Keratinocyte (primary cell): ENCODE results near the gene ARPC1B. TPM values are rescaled to one million over a fixed set of nuclear protein-coding genes. Genes with fewer than 3 reads are reported as not detected.
"Not testable (repeated sequence)": the region's sequence is repeated elsewhere in the genome, so short reads cannot be mapped to it uniquely, and the experiment has no call there.

Experiments used
- DNase-seq: peaks from one replicate; pipeline ENCODE4 v3.0.0-alpha.2; 2011; ENCODE audit warnings: low read depth, missing footprints, low spot score
- FAIRE-seq: peaks from 2 replicates; lab custom pipeline; 2011; peaks lifted over from hg19 to GRCh38; lab: Jason Lieb, UNC
- H2AFZ ChIP-seq: 2 replicates; pipeline ENCODE4 v1.6.0; 2012; ENCODE audit warnings: low read length, control low read depth, inconsistent platforms; ENCODE audit not compliant: control insufficient read depth
- H3K27ac ChIP-seq: 2 replicates; pipeline ENCODE4 v1.5.1; 2011; ENCODE audit warnings: low read length; ENCODE audit not compliant: control insufficient read depth, insufficient read depth
- H3K27me3 ChIP-seq: 3 replicates; pipeline ENCODE4 v1.6.0; 2011; ENCODE audit warnings: low read length; ENCODE audit not compliant: control insufficient read depth, insufficient read depth; ENCODE audit errors: extremely low read depth
- H3K36me3 ChIP-seq, 2 experiments: 2 replicates in 1 of 2; 3 replicates in 1 of 2; pipeline ENCODE4 v1.5.1; 2011; ENCODE audit warnings: low read length in 2 of 2, mild to moderate bottlenecking in 1 of 2; ENCODE audit not compliant: control insufficient read depth in 2 of 2, insufficient read depth in 2 of 2; ENCODE audit errors: extremely low read depth in 1 of 2
- H3K4me1 ChIP-seq: 3 replicates; pipeline ENCODE4 v1.5.1; 2011; ENCODE audit warnings: low read length; ENCODE audit not compliant: control insufficient read depth, insufficient read depth; ENCODE audit errors: extremely low read depth
- H3K4me2 ChIP-seq: 3 replicates; pipeline ENCODE4 v1.6.0; 2011; ENCODE audit warnings: low read depth, low read length; ENCODE audit not compliant: control insufficient read depth, insufficient read depth; ENCODE audit errors: extremely low read depth
- H3K4me3 ChIP-seq, 3 experiments: fragments of 200-600 bp in 1 of 3; sonication (generic) in 1 of 3; 2 replicates in 2 of 3; 3 replicates in 1 of 3; pipeline ENCODE4 v1.5.1; 2011 to 2016; ENCODE audit warnings: low read length in 3 of 3, mild to moderate bottlenecking in 3 of 3, control low read depth in 2 of 3, inconsistent platforms in 1 of 3, low read depth in 1 of 3, mixed read lengths in 1 of 3, mixed run types in 1 of 3, moderate library complexity in 1 of 3; ENCODE audit not compliant: control insufficient read depth in 2 of 3, insufficient read depth in 2 of 3; ENCODE audit errors: extremely low read depth in 1 of 3
- H3K79me2 ChIP-seq: 2 replicates; pipeline ENCODE4 v1.6.0; 2012; ENCODE audit warnings: low read length; ENCODE audit not compliant: control insufficient read depth, insufficient read depth
- H3K9ac ChIP-seq: 3 replicates; pipeline ENCODE4 v1.6.0; 2011; ENCODE audit warnings: low read length; ENCODE audit not compliant: control insufficient read depth, insufficient read depth; ENCODE audit errors: extremely low read depth
- H3K9me1 ChIP-seq: 3 replicates; pipeline ENCODE4 v1.6.0; 2011; ENCODE audit warnings: low read length; ENCODE audit not compliant: control insufficient read depth, insufficient read depth; ENCODE audit errors: extremely low read depth
- H3K9me3 ChIP-seq: 2 replicates; pipeline ENCODE4 v1.5.1; 2012; ENCODE audit warnings: low read depth, low read length; ENCODE audit not compliant: control insufficient read depth
- H4K20me1 ChIP-seq: 3 replicates; pipeline ENCODE4 v1.6.0; 2011; ENCODE audit warnings: low read length; ENCODE audit not compliant: control insufficient read depth, insufficient read depth; ENCODE audit errors: extremely low read depth
- CTCF ChIP-seq, 3 experiments: IDR thresholded peaks in 1 of 3; conservative IDR thresholded peaks in 1 of 3; optimal IDR thresholded peaks in 1 of 3; 2 replicates in 2 of 3; 3 replicates in 1 of 3; pipeline versions ENCODE3 to v1.5.1; 2011; ENCODE audit warnings: low read length in 3 of 3, mild to moderate bottlenecking in 3 of 3, moderate library complexity in 2 of 3, control low read depth in 1 of 3, inconsistent platforms in 1 of 3; ENCODE audit not compliant: insufficient read depth in 2 of 3; ENCODE audit errors: extremely low read depth in 1 of 3
- EZH2 ChIP-seq: IDR thresholded peaks from one replicate; pipeline ENCODE4 v1.6.1; 2012; ENCODE audit warnings: inconsistent platforms, mild to moderate bottlenecking, low read length, moderate library complexity
- dilution Hi-C: fragments of 300-500 bp; cut with MboI; formaldehyde crosslinking; loops from one replicate; pipeline ENCODE4 v1.7.0; 2020; ENCODE audit warnings: low sequenced_read_pairs; ENCODE audit not compliant: extremely low pct_ligation_motif_present
- polyA plus RNA-seq, 5 experiments: library from polyadenylated mRNA; depleted of rRNA in 3 of 5; stranded (reverse) in 3 of 5; stranded (forward) in 1 of 5; unstranded in 1 of 5; fragments of >200 nt; gene quantifications; 1 replicate in 1 of 5; 2 replicates in 3 of 5; 3 replicates in 1 of 5; pipeline versions ENCODE4 v1.2.1 to v1.2.3, GENCODE V29; 2011 to 2012; ENCODE audit warnings: missing spikeins in 2 of 5, low read depth in 1 of 5, low replicate concordance in 1 of 5

The ARPC1B gene
- polyA plus RNA-seq, 1 donor (not counting 4 experiments of a cell fraction or from before 2014, with no cell fraction given) = 383 TPM

DNA sequence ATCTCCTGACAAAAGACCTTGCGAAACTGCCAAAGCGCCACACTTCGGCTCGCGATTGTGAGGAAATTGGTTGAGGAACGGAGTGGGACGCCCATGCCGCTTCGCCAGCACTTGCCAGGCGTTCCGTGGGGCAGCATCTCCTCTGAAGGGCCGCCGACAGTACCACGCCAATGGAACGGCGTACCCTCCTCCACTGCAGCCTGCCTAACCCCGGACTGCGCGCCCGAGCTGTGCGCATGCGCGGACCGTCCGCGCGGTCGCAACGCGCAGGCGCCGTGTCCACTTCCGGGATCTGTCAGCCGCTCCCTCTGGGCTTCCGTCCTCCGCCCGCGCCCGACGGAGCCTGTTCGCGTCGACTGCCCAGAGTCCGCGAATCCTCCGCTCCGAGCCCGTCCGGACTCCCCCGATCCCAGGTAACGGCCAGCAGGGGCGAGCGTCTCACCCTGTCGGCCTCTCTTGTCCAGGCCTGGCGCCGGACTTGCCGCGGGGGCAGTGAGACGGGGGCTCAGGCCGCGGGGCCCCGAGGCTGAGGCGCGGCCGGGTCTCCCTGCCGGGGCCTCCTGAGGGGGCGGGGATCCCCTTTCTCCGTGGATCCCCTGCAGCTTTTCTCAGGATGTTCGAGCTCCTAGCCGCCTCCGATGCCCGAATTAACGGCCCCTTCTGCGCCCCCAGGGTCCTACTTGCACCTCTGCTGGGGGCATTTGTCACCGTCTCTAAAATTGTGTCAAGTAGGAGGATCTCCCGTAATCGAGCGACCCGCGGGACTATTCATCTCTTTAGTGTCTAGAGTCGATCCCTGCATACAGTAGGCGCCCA, 48.7 kb upstream of the ARPC1B start, which contains the start of gene ARPC1A:
ARPC1A (plus strand) TSS at position 307 of the 816 bp plus-strand sequence. CDS start 7,456 bp downstream, outside the sequence.
- Histone ChIP-seq H3K9me1 (no peaks in the 10 kb centered on the region), H3K9me3 (no peaks in the 10 kb centered on the region), H3K79me2 (peaks cover 50% of the 10 kb centered on the region), H3K4me1 (peaks cover 38% of the 10 kb centered on the region), H3K9ac (peak within 1 kb of the TSS; percentile 87), H3K4me3 (peak within 1 kb of the TSS; percentile 81 to 98 (median 92)), H2AFZ (peak within 1 kb of the TSS; percentile 87), H4K20me1 (no peaks in the 10 kb centered on the region), H3K4me2 (peak within 1 kb of the TSS; percentile 83), H3K27ac (peak within 1 kb of the TSS; percentile 82), H3K27me3 (no peaks in the 10 kb centered on the region), H3K36me3 (peaks cover 0 to 2% of the 10 kb centered on the region in 2 experiments)
- TF ChIP-seq EZH2 = no peak
- peak in 1 of 3 experiments; percentile 23 for TF ChIP-seq CTCF (optimal IDR thresholded peaks at IDR 0.05 in 1 of 3, IDR thresholded peaks at IDR 0.05 in 1 of 3, conservative IDR thresholded peaks at IDR 0.05 in 1 of 3; ENCODE audit: extremely low read depth in 1 of 3, insufficient read depth in 2 of 3, low read length in 3 of 3)
- dilution Hi-C loops = no loop called here
- DNase-seq (peak; percentile 70), FAIRE-seq (no peak)

- Histone ChIP-seq H3K9me3 (no peaks in the 10 kb centered on the region), H3K27me3 (no peaks in the 10 kb centered on the region), H3K9me1 (no peaks in the 10 kb centered on the region), H2AFZ (no peak overlapping the region), H3K9ac (peak overlapping the region; percentile 87), H3K27ac (peak overlapping the region; percentile 82), H4K20me1 (no peaks in the 10 kb centered on the region), H3K4me2 (peak overlapping the region; percentile 83), H3K36me3 (peaks cover 0 to 2% of the 10 kb centered on the region in 2 experiments), H3K4me1 (peaks cover 44% of the 10 kb centered on the region), H3K4me3 (peak overlapping the region; percentile 81 to 98 (median 92)), H3K79me2 (peaks cover 55% of the 10 kb centered on the region)
- TF ChIP-seq EZH2 (no peak), CTCF (optimal IDR thresholded peaks at IDR 0.05 in 1 of 3, IDR thresholded peaks at IDR 0.05 in 1 of 3, conservative IDR thresholded peaks at IDR 0.05 in 1 of 3; ENCODE audit: extremely low read depth in 1 of 3, insufficient read depth in 2 of 3, low read length in 3 of 3) (no peak)
- no peak for DNase-seq
- dilution Hi-C loops = no loop called here
- FAIRE-seq = no peak
Measured at GRCh38 chr7:99326408-99326782, 48.1 kb upstream of the ARPC1B start.

DNA sequence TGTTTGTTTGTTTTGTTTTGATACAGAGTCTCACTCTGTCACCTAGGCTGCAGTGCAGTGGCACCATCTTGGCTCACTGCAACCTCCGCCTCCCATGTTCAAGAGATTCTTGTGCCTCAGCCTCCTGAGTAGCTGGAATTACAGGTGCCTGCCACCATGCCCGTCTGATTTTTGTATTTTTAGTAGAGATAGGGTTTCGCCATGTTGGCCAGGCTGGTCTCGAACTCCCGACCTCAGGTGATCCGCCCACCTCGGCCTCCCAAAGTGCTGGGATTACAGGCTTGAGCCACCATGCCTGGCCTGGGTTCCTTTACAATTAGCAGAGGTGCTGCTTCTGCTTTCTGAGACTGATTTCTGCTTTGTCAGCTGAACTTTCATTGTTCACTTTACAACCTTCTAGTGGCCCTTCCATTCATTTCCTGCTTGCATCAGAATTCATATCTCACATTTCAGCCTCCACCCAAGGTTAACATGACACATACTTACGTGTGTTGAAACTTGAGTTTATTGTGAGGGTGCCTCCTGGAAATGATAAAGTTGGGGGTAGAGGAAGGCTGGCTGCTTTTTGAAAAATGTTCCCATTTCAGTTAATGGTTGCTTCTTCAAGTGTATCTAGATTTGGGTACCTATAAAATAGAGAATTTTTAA, 44.1 kb upstream of the ARPC1B start:
- peak overlapping the region; percentile 81 for H3K27ac ChIP-seq
- peak; percentile 82 for FAIRE-seq
- peak overlapping the region; percentile 50 for H3K4me2 ChIP-seq
- H4K20me1 ChIP-seq, H3K9me3 ChIP-seq, H3K9me1 ChIP-seq, H3K27me3 ChIP-seq, dilution Hi-C loops, H2AFZ ChIP-seq: not testable (repeated sequence)
- peak overlapping the region; percentile 52 for H3K9ac ChIP-seq
- peaks cover 41% of the 10 kb centered on the region for H3K4me1 ChIP-seq
- H3K79me2 ChIP-seq = peaks cover 85% of the 10 kb centered on the region
- DNase-seq = peak; percentile 45
- peaks cover 7 to 15% of the 10 kb centered on the region in 2 experiments for H3K36me3 ChIP-seq
- H3K4me3 ChIP-seq = peak overlapping the region in 1 of 3 experiments; percentile 11
